Neural cell (in vitro differentiated cells): ENCODE results near the gene C16orf96.

Experiments used
- CTCF ChIP-seq: fragments of 450-650 bp; IDR thresholded peaks from 2 replicates; pipeline ENCODE4 v1.5.1; 2014; ENCODE audit warnings: antibody characterized with exemption, mild to moderate bottlenecking, moderate library complexity; ENCODE audit not compliant: poor library complexity, severe bottlenecking
- EP300 ChIP-seq: fragments of 450-650 bp; conservative IDR thresholded peaks from 2 replicates; pipeline ENCODE4 v1.6.1; 2014; ENCODE audit warnings: antibody characterized with exemption, mild to moderate bottlenecking, moderate library complexity; ENCODE audit not compliant: poor library complexity, severe bottlenecking
- EZH2 ChIP-seq: fragments of 200-600, 300-800 bp; shearing (Covaris generic), sonication (generic); IDR thresholded peaks from 2 replicates; pipeline ENCODE4 v1.6.1; 2014; ENCODE audit warnings: antibody characterized with exemption, low read length, borderline replicate concordance, mild to moderate bottlenecking; ENCODE audit not compliant: insufficient read depth, poor library complexity, severe bottlenecking
- MXI1 ChIP-seq: fragments of 450-650 bp; conservative IDR thresholded peaks from 2 replicates; pipeline ENCODE4 v1.6.1; 2014; ENCODE audit warnings: antibody characterized with exemption, mild to moderate bottlenecking; ENCODE audit not compliant: poor library complexity, severe bottlenecking
- POLR2AphosphoS5 ChIP-seq: IDR thresholded peaks from 2 replicates; pipeline ENCODE4 v1.6.1; 2012
- RAD21 ChIP-seq: fragments of 450-650 bp; conservative IDR thresholded peaks from 2 replicates; pipeline ENCODE4 v1.6.1; 2014; ENCODE audit warnings: antibody characterized with exemption, mild to moderate bottlenecking, moderate library complexity
- REST ChIP-seq: IDR thresholded peaks from 2 replicates; pipeline ENCODE4 v1.6.1; 2012; ENCODE audit warnings: borderline replicate concordance
- SMC3 ChIP-seq: fragments of 450-650 bp; conservative IDR thresholded peaks from 2 replicates; pipeline ENCODE4 v1.6.1; 2014; ENCODE audit warnings: antibody characterized with exemption, mild to moderate bottlenecking, moderate library complexity; ENCODE audit not compliant: poor library complexity
- TAF1 ChIP-seq: IDR thresholded peaks from 2 replicates; pipeline ENCODE4 v1.6.1; 2012; ENCODE audit warnings: low read depth

DNA sequence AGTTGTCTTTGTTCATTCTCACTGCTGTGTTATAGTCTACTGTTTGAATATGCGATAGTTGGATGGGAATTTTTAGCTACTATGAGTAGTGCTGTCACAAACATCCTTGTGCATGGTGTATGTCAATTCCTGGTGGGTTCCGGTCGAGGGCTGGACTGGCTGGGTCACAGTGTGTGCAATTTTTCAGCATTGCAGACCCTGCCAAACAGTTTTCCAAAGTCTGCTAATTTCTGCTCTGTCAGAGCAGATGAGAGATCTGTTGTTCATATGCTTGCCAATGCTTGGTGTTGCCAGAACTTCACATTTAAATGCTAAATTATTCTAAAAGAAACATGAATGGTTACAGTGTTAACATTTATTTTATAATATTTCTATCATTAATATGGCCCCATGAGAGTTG, 3.6 kb upstream of the C16orf96 start:
- TF ChIP-seq CTCF (no peak), EZH2 (no peak), EP300 (no peak), POLR2AphosphoS5 (no peak), REST (no peak), RAD21 (no peak), TAF1 (no peak), SMC3 (no peak), MXI1 (no peak)
